ENCODE measurements around the gene REN.

REN gene

GRCh38 chr1:204192589-204193352, 26.6 kb upstream of the REN start:
- no peak for DNase-seq (ENCODE audit: low read depth)
- no peak overlapping the region for H3K4me3 ChIP-seq (ENCODE audit: low read depth, low read length)

GRCh38 chr1:204192046-204192445, 25.9 kb upstream of the REN start:
- no peak overlapping the region for H3K4me3 ChIP-seq (ENCODE audit: low read depth, low read length)
- DNase-seq (ENCODE audit: low read depth): no peak

DNA sequence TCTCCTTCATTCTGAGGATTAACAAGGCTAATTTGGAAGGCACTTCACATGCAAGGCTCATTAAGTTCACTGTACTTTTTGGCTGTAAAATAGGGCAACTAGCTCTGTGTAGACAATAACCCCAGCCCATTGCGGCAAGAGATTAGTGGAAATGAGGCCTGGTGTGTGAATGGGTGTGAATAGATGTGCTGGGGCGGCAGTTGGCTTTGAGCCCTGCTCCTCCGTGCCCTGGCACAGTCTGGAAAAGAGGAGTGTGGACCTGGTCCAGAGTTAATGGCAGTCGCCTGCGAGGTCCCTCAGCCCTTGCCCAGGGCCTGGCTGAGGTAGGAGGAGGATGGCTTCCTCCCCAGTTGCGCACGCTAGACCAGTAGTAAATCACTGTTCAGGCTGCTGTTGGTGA, 25.3 kb upstream of the REN start:
- DNase-seq (ENCODE audit: low read depth): no peak
- no peak overlapping the region for H3K4me3 ChIP-seq (ENCODE audit: low read depth, low read length)

- no peak for DNase-seq (ENCODE audit: low read depth)
- peak overlapping the region; percentile 7 for H3K4me3 ChIP-seq (ENCODE audit: low read depth, low read length)
Measured at GRCh38 chr1:204190212-204191211, 24.4 kb upstream of the REN start.

GRCh38 chr1:204188959-204189639, 23.0 kb upstream of the REN start:
- H3K4me3 ChIP-seq (ENCODE audit: low read depth, low read length): no peak overlapping the region
- DNase-seq (ENCODE audit: low read depth): no peak

- DNase-seq (ENCODE audit: low read depth): no peak
- no peak overlapping the region for H3K4me3 ChIP-seq (ENCODE audit: low read depth, low read length)
Measured at GRCh38 chr1:204186597-204186996, 20.5 kb upstream of the REN start.

DNA sequence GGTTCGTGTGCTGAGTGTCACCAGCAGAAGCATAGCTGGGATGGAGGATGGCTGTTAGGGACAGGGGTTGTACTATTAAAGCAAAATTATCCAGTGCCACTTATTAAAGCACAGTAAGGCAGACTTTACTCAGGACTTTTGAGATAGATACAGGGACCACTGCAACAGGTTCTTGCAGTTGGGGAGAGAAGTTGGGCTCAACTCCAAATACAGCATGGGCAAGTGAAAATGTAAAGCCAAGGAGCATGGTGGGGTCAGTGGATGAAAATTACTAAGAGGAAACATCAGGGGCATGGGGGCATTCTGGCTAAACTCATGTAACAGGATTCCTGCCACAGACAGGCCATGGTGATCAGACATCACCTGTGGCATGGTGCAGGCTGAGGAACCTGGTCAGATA, 15.0 kb upstream of the REN start:
- no peak for DNase-seq (ENCODE audit: low read depth)
- H3K4me3 ChIP-seq (ENCODE audit: low read depth, low read length): no peak overlapping the region

GRCh38 chr1:204180133-204180532, 14.0 kb upstream of the REN start:
- DNase-seq (ENCODE audit: low read depth): no peak
- no peak overlapping the region for H3K4me3 ChIP-seq (ENCODE audit: low read depth, low read length)

DNA sequence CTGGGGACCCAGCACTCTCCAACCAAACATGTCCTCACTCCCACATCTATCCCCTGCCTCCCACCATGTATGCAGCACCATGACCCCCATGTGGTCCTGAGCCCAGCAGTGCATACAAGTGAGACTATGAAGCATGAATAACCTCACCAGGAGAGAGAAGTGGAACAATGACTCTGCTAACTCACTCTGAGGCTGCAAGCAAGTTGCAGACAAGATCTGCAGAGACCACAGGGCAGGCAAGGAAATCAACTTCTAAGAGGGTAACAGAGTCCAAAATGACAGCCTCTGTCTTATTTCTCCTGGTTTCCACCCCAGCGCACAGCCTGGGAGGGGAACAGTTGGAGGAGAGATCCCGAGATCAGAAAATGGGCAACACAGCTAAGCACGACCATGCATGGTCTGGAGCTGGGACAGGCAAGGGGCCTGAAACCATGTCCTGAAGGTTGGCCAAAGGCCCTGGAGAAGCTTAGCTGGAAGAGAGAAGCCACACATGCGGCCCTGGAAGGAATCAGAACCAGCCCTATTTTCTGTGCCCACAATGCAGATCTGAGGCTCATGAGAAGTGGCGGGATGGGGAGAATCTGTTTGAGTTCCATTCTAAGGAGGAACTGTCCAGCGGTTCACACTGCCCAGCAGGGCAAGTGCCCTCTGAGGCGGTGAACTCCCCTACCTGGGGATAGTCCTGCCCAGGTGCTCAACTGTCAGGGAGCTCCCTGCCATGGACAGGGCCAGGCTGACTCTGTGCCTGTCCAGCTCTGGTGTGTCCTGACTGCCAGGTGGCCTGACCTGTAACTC, 12.5 kb upstream of the REN start:
- DNase-seq (ENCODE audit: low read depth): no peak
- H3K4me3 ChIP-seq (ENCODE audit: low read depth, low read length): no peak overlapping the region

DNA sequence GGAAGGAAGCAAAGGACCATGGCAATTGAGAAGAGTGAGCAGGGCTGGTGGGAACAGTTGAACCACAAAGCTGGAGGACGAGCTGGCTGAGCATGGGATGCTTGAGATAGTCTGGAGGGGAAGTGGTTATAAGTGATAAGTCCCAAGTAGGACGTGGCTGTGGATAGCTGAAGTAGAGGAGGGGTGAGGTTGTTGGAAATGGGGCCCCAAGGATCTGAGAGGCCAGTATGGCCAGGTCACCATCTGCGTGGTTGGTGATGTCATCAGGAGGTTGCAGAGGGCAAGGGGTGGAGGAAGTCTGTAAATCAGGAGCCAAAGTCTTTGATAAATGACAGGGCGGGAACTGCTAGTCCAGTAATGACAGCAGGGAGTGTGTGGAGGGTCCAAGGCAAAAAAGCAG, 11.0 kb upstream of the REN start:
- H3K4me3 ChIP-seq (ENCODE audit: low read depth, low read length): no peak overlapping the region
- DNase-seq (ENCODE audit: low read depth): no peak

GRCh38 chr1:204176049-204176448, 9.9 kb upstream of the REN start:
- H3K4me3 ChIP-seq (ENCODE audit: low read depth, low read length): no peak overlapping the region
- no peak for DNase-seq (ENCODE audit: low read depth)

GRCh38 chr1:204174958-204175357, 8.8 kb upstream of the REN start:
- DNase-seq (ENCODE audit: low read depth): no peak
- H3K4me3 ChIP-seq (ENCODE audit: low read depth, low read length): no peak overlapping the region

- no peak for DNase-seq (ENCODE audit: low read depth)
- H3K4me3 ChIP-seq (ENCODE audit: low read depth, low read length): no peak overlapping the region
Measured at GRCh38 chr1:204172404-204173029, 6.4 kb upstream of the REN start.

DNA sequence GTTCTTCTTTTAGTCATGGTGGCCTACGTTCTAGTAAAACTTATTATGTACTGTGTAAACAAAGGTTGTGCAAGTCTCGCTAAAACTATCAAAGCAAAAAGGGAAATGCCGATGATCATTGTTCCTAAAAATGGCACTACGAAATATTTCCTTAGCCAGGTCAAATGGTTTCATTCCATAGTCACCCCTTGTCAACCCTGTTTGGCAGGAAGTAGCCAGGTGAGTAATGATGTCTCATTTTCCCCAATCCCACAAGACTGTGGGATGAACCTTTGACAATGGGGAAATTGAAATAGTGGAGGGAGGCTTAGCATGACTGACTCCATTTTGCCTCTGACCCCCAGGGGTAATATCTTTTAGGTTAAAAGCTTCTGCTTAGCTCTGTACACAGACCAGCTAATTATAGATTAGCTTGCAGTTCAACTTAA, 5.6 kb upstream of the REN start:
- H3K4me3 ChIP-seq (ENCODE audit: low read depth, low read length): no peak overlapping the region
- DNase-seq (ENCODE audit: low read depth): no peak

GRCh38 chr1:204170494-204171155, 4.5 kb upstream of the REN start:
- H3K4me3 ChIP-seq (ENCODE audit: low read depth, low read length): no peak overlapping the region
- no peak for DNase-seq (ENCODE audit: low read depth)

DNA sequence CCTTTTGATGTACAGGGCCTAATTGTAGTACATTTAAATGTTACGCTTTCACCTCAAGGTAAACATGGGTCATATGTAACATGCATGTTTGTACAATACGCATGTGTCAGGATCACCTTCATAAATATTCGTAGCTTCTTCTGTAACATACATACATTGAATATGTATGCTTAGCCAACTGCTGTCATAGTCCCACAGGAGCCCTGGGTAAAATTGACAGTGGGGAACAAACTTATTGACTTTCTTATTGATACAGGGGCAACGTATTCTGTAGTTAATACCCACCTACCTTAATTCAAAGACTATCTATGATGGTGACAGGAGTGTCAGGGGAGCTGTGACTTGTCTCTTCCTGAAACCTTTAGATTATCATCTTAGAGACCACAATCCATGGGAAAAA, 3.7 kb upstream of the REN start:
- no peak overlapping the region for H3K4me3 ChIP-seq (ENCODE audit: low read depth, low read length)
- no peak for DNase-seq (ENCODE audit: low read depth)

GRCh38 chr1:204167730-204168129, 1.6 kb upstream of the REN start:
- no peak overlapping the region for H3K4me3 ChIP-seq (ENCODE audit: low read depth, low read length)
- DNase-seq (ENCODE audit: low read depth): no peak

DNA sequence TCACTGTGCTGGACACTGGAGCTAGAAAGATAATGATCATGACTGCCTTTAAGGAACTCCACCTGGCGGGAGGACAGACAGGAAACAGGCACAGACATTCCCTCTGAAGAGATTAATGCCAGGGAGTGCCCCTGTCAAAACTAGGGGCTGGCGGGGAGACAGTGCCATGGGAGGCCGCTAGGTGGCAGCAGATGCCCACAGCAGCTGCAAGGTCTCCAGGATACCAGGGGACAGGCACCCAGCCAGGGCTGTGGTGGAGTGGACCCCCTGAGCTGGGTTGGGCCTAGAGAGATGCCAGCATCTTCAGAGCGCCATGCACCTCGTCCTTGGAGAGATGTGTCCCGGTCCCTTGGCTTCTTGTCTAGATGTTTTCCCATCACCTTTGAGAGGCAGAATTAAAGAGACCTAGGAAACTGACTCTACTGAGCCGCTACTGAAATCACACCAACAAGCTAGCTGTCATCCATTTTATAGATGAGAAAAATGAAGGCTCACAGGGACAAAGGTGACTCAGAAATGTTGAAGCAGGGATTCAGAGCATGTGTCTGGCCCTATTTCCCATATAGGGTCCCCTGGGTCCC, 3.6 kb downstream of the REN start:
- no peak overlapping the region for H3K4me3 ChIP-seq (ENCODE audit: low read depth, low read length)
- no peak for DNase-seq (ENCODE audit: low read depth)
